RWPE2 (cell line): ENCODE data around the gene CGB7.

Source experiments
- ATAC-seq: fragments of 200-7000 bp; cut with Tn5 transposase; 3 replicates; pipeline ENCODE4 v1.9.1; 2021; ENCODE audit warnings: low read depth
- DNase-seq: peaks from one replicate; pipeline ENCODE4 v3.0.0-alpha.2; 2020; ENCODE audit warnings: low spot score
- H3K27ac ChIP-seq: fragments of 450-650 bp; 2 replicates; pipeline ENCODE4 v1.5.1; 2017; ENCODE audit warnings: mild to moderate bottlenecking; ENCODE audit not compliant: poor library complexity, severe bottlenecking
- H3K27me3 ChIP-seq: fragments of 250-450 bp; sonication (Bioruptor Pico); 2 replicates; pipeline ENCODE4 v1.5.1; 2021; ENCODE audit warnings: mild to moderate bottlenecking, moderate library complexity; ENCODE audit not compliant: insufficient read depth, poor library complexity, severe bottlenecking
- H3K36me3 ChIP-seq: fragments of 250-450 bp; sonication (Bioruptor Pico); 2 replicates; pipeline ENCODE4 v1.5.1; 2020; ENCODE audit warnings: low read depth, mild to moderate bottlenecking, moderate library complexity
- H3K4me1 ChIP-seq: fragments of 250-450 bp; sonication (Bioruptor Pico); 2 replicates; pipeline ENCODE4 v1.5.1; 2021; ENCODE audit warnings: mild to moderate bottlenecking, moderate library complexity; ENCODE audit not compliant: insufficient read depth, poor library complexity, severe bottlenecking
- H3K4me3 ChIP-seq: fragments of 250-450 bp; sonication (Bioruptor Pico); 2 replicates; pipeline ENCODE4 v1.5.1; 2021; ENCODE audit warnings: mild to moderate bottlenecking, moderate library complexity; ENCODE audit not compliant: severe bottlenecking
- H3K9me3 ChIP-seq: fragments of 250-450 bp; sonication (Bioruptor Pico); 2 replicates; pipeline ENCODE4 v1.5.1; 2021; ENCODE audit warnings: mild to moderate bottlenecking, moderate library complexity; ENCODE audit not compliant: severe bottlenecking
- CTCF ChIP-seq: fragments of 450-650 bp; IDR thresholded peaks from one replicate; pipeline ENCODE4 v1.5.1; 2017; ENCODE audit warnings: mild to moderate bottlenecking, moderate library complexity; ENCODE audit not compliant: poor library complexity, severe bottlenecking

Gene CGB7

DNA sequence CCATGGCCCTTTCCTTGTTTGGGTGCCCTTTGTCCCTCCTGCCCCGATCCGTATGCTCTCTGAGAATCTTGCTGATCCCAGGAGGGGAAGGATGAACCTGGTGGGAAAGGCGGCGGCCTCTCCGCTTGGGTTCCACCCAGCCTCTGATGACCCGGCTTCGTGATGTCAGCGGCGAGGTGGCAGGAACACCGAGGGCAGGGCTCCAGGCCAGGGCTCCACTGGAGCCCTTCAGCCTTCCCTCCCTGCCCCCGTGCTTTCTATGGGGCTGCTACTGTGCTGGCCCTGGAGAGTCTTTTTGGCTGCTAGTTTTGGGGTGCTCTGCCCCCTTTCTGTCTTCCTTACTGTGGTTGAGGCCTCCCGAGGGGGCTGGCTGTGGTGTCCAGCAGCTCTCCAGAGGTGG is 44.8 kb upstream of the CGB7 start:
- Histone ChIP-seq H3K27me3 (no peaks in the 10 kb centered on the region), H3K4me1 (peaks cover 4% of the 10 kb centered on the region), H3K36me3 (peaks cover 87% of the 10 kb centered on the region), H3K9me3 (no peaks in the 10 kb centered on the region), H3K4me3 (no peak overlapping the region), H3K27ac (no peak overlapping the region)
- no peak for DNase-seq
- no peak for ATAC-seq
- TF ChIP-seq CTCF, result no peak

DNA sequence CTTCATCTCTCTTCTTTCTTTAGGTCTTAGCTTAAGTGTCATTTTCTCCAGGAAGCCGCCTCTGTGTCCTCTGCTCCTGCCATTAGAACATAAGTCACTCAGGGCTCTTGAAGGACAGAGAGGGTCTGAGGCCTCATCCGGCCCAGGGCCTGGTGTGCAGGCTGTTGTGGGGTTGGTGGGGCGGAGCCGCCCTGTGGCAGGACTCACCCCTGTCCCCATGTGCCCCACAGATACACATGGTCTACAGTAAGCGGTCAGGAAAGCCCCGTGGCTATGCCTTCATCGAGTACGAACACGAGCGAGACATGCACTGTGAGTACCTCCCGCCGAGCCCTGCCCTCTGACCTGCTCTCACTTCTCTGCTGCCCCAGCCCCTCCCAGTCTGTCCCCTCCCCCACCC is 43.6 kb upstream of the CGB7 start:
- no peak for ATAC-seq
- H3K36me3 ChIP-seq, result peaks cover 87% of the 10 kb centered on the region

GRCh38 chr19:49098795-49099194 is 41.2 kb upstream of the CGB7 start:
- Histone ChIP-seq H3K9me3 (no peaks in the 10 kb centered on the region), H3K4me3 (no peak overlapping the region), H3K4me1 (peaks cover 7% of the 10 kb centered on the region), H3K27me3 (no peaks in the 10 kb centered on the region), H3K36me3 (peaks cover 88% of the 10 kb centered on the region), H3K27ac (no peak overlapping the region)
- TF ChIP-seq CTCF, result no peak
- ATAC-seq (no peak), DNase-seq (no peak)

More for the DNA sequence above, 43.6 kb upstream of the CGB7 start:
- H3K9me3 ChIP-seq, result no peaks in the 10 kb centered on the region
- no peak overlapping the region for H3K27ac ChIP-seq
- peaks cover 7% of the 10 kb centered on the region for H3K4me1 ChIP-seq
- no peaks in the 10 kb centered on the region for H3K27me3 ChIP-seq
- TF ChIP-seq CTCF, result no peak
- H3K4me3 ChIP-seq, result no peak overlapping the region
- no peak for DNase-seq

DNA sequence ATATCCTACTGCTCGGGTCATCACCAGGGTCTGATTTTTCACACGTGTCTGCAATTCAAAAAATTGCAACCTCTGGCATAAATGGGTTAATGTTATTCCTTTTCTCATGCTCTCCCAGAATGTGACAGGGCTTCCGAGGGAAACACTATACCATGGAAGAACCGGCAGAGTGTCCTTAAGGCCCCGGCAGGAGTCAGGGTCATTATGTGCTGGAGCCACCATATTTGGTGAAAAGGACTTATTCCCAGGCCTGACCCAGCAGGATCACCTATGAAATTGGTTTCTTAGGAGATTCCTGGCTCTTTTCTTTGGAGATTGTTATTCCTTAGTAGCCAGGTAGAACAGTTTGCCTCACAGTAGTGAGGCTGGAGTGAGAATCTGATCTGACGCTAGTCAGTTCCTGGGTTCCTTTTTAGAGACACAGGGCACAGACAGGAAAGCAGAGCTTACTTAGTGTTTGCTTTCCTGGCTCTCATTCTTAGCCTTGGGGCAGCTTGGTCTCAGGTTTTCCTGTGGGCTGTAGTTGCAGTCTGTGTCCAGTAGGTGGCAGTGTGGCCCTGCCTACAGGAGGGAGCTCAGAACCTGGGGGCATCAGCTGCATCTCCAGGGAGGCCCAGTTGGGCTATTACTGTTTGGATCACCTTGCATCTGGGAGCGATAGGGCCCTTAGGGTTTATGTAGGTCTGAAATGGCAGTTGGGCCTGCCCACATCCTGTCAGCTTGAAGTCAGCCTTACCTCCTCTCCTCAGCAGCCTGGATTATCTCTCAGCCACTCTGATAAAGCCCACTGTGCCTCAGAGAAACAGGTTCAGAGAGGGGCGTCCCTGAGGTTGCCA is 40.1 kb upstream of the CGB7 start:
- Histone ChIP-seq H3K4me3 (no peak overlapping the region), H3K27ac (no peak overlapping the region), H3K4me1 (peaks cover 7% of the 10 kb centered on the region), H3K36me3 (peaks cover 85% of the 10 kb centered on the region), H3K9me3 (no peaks in the 10 kb centered on the region), H3K27me3 (no peaks in the 10 kb centered on the region)
- DNase-seq, result no peak
- peak; percentile 80 for ATAC-seq
- TF ChIP-seq CTCF, result peak; percentile 96
